Measurements from ENCODE around the gene SCAMP4. TPM values are rescaled to one million over a fixed set of nuclear protein-coding genes. Genes with fewer than 3 reads are reported as not detected.
A peak's percentile ranks its signal among the peaks of the same experiment; 100 is the strongest.

SCAMP4 gene
- polyA plus RNA-seq, 1 donor from 2014 or later: 12.7 TPM

DNA sequence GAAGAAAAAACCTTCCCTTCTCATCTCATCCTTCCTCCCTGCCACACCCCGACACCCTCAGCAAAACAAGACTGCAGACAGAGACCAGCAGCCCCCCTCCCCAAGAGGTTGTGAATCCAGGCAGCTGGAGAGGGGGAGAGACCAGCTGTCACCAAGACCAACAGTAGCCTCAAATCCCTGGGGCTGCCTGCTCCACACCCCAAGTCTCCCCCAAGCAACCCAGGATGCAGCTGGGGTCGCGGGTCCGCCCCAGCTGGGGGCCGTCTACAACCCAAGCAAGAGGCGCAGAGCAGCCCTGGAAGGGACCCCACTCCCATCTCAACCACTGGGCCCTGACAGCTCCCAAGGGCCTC is 48.9 kb upstream of the SCAMP4 start:
- Histone ChIP-seq H3K9ac (ENCODE audit: low read length) (no peak overlapping the region), H3K9me2 (ENCODE audit: insufficient read depth, low read length) (no peaks in the 10 kb centered on the region), H3K36me3 (ENCODE audit: insufficient read depth, low read length) (no peaks in the 10 kb centered on the region), H3K4me3 (ENCODE audit: low read length) (no peak overlapping the region), H2AFZ (ENCODE audit: low read depth, low read length) (no peak overlapping the region), H3K27ac (ENCODE audit: low read length) (no peak overlapping the region), H3K4me2 (ENCODE audit: low read length) (no peak overlapping the region), H3K79me2 (replicated peaks; ENCODE audit: insufficient read depth, low read length) (no peaks in the 10 kb centered on the region), H3K9me3 (ENCODE audit: low read length) (no peaks in the 10 kb centered on the region), H3F3A (ENCODE audit: insufficient read depth, low read length, poor library complexity, severe bottlenecking) (no peaks in the 10 kb centered on the region), H4K20me1 (ENCODE audit: insufficient read depth) (no peaks in the 10 kb centered on the region), H3K27me3 (ENCODE audit: insufficient read depth, low read depth, low read length) (peaks cover 13% of the 10 kb centered on the region)
- no peak for TF ChIP-seq REST (IDR thresholded peaks at IDR 0.05; ENCODE audit: borderline replicate concordance)
- no peak for TF ChIP-seq POLR2AphosphoS5 (IDR thresholded peaks at IDR 0.05)

DNA sequence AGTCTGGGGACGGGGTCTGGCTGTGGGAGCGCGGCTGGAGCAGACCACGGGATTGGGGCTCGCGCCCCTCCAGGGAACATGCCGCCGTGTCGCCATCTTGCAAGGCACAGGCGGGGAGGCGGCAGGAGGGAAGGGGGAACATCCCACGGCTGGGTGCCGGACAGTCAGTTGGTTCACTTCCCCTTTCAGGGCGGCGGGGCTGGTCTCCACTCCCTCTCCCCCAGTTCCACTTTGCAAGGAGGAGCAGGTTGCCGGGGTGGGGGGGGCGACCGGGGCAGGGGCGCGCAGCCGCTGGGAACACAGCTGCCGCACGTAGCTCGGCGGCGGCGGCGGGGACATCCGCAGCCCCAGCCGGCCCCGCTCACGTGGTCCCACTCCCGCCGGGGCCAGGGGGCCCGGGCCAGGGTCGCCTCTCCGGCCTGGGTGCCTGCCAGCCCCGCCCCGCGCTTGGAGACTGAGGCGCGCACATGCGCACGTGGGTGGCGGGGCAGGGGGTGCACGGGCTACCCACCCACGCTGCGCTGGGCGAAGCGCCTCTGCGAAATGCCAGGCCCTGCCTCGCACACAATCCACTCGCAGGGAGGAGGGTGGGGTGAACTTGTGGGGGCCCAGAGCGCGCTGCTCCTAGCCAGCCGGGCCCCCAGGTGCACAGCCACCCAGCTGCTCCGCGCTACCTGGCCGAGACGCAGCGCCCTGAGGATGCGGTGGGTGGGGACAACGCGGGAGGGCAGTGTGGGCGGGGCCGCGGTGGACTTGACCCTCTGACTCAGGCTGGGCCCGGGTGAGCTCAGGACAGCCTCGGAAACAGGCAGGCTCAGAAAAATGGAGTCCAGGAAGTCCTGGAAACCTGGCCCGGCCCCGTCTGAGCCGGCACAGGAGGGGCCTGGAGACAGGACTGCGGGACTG is 48.2 kb upstream of the SCAMP4 start:
- Histone ChIP-seq H3K4me2 (ENCODE audit: low read length) (no peak overlapping the region), H3K36me3 (ENCODE audit: insufficient read depth, low read length) (no peaks in the 10 kb centered on the region), H3K4me3 (ENCODE audit: low read length) (peak overlapping the region; percentile 48), H3K9me2 (ENCODE audit: insufficient read depth, low read length) (no peaks in the 10 kb centered on the region), H3K9me3 (ENCODE audit: low read length) (no peaks in the 10 kb centered on the region), H3K27me3 (ENCODE audit: insufficient read depth, low read depth, low read length) (peaks cover 19% of the 10 kb centered on the region), H3K9ac (ENCODE audit: low read length) (peak overlapping the region; percentile 16), H3F3A (ENCODE audit: insufficient read depth, low read length, poor library complexity, severe bottlenecking) (no peaks in the 10 kb centered on the region), H3K27ac (ENCODE audit: low read length) (no peak overlapping the region), H4K20me1 (ENCODE audit: insufficient read depth) (no peaks in the 10 kb centered on the region), H3K79me2 (replicated peaks; ENCODE audit: insufficient read depth, low read length) (no peaks in the 10 kb centered on the region), H2AFZ (ENCODE audit: low read depth, low read length) (no peak overlapping the region)
- TF ChIP-seq EZH2 (IDR thresholded peaks at IDR 0.05; ENCODE audit: borderline replicate concordance, insufficient read depth, low read length, poor library complexity, severe bottlenecking) (no peak), MXI1 (conservative IDR thresholded peaks at IDR 0.05; ENCODE audit: poor library complexity, severe bottlenecking) (peak; percentile 22)

DNA sequence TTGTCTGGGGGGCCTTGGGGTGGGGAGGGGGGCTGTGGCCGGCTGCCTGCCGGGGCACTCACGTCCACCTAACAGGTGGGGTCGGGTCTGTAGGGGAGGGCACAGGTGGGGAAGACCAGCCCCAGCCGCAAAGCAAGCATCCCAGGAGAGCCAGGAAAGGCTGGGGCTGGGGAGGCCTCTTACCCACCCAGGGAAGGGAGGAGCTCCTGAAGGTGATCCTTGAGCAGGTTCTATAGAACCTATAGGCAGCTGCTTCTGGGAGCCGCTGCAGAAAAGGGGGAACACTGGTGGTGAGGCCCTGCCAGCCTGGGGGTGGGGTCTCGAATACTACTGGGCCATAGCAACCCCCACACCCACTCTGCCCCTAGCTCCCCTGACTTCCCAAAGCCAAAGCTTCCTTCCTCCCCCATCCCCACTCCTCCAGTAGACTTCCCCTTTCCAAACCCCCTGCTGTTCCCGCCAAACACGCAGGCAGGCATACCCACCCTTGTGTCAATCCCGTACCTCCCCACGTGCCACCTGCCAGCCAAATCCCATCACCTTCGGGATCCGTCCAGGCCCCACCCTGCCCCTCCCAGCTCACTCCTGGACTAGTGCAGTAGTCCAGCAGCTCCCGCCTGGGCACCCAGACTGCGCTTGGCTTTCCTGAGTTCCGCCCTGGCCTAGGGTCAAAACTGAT is 47.4 kb upstream of the SCAMP4 start:
- H2AFZ ChIP-seq (ENCODE audit: low read depth, low read length): no peak overlapping the region
- H3K36me3 ChIP-seq (ENCODE audit: insufficient read depth, low read length): no peaks in the 10 kb centered on the region
- peak overlapping the region; percentile 16 for H3K9ac ChIP-seq (ENCODE audit: low read length)
- H3K4me2 ChIP-seq (ENCODE audit: low read length): no peak overlapping the region
- H4K20me1 ChIP-seq (ENCODE audit: insufficient read depth): no peaks in the 10 kb centered on the region
- H3K9me3 ChIP-seq (ENCODE audit: low read length): no peaks in the 10 kb centered on the region
- no peaks in the 10 kb centered on the region for H3K79me2 ChIP-seq (replicated peaks; ENCODE audit: insufficient read depth, low read length)
- H3K27me3 ChIP-seq (ENCODE audit: insufficient read depth, low read depth, low read length): peaks cover 26% of the 10 kb centered on the region
- TF ChIP-seq EZH2 (IDR thresholded peaks at IDR 0.05; ENCODE audit: borderline replicate concordance, insufficient read depth, low read length, poor library complexity, severe bottlenecking): no peak
- TF ChIP-seq TAF1 (IDR thresholded peaks at IDR 0.05; ENCODE audit: low read depth): no peak
- TF ChIP-seq, protein P1, sequence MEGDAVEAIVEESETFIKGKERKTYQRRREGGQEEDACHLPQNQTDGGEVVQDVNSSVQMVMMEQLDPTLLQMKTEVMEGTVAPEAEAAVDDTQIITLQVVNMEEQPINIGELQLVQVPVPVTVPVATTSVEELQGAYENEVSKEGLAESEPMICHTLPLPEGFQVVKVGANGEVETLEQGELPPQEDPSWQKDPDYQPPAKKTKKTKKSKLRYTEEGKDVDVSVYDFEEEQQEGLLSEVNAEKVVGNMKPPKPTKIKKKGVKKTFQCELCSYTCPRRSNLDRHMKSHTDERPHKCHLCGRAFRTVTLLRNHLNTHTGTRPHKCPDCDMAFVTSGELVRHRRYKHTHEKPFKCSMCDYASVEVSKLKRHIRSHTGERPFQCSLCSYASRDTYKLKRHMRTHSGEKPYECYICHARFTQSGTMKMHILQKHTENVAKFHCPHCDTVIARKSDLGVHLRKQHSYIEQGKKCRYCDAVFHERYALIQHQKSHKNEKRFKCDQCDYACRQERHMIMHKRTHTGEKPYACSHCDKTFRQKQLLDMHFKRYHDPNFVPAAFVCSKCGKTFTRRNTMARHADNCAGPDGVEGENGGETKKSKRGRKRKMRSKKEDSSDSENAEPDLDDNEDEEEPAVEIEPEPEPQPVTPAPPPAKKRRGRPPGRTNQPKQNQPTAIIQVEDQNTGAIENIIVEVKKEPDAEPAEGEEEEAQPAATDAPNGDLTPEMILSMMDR (IDR thresholded peaks at IDR 0.05; ENCODE audit: poor library complexity, severe bottlenecking): no peak
- TF ChIP-seq POLR2AphosphoS5 (IDR thresholded peaks at IDR 0.05): no peak
- no peak for TF ChIP-seq MXI1 (conservative IDR thresholded peaks at IDR 0.05; ENCODE audit: poor library complexity, severe bottlenecking)
- TF ChIP-seq RAD21 (conservative IDR thresholded peaks at IDR 0.05): no peak
- H3K27ac ChIP-seq (ENCODE audit: low read length): no peak overlapping the region
- H3K9me2 ChIP-seq (ENCODE audit: insufficient read depth, low read length): no peaks in the 10 kb centered on the region
- H3F3A ChIP-seq (ENCODE audit: insufficient read depth, low read length, poor library complexity, severe bottlenecking): no peaks in the 10 kb centered on the region
- no peak overlapping the region for H3K4me3 ChIP-seq (ENCODE audit: low read length)
